Hippocampal formation (tissue), 2 donors: ENCODE results near the gene EFNA3.
A peak's percentile ranks its signal among the peaks of the same experiment; 100 is the strongest.

Experiments
- DNase-seq, 2 donors: peaks; one replicate each; lab custom pipeline; 2025; lab: John Stamatoyannopoulos, UW

Gene EFNA3

DNA sequence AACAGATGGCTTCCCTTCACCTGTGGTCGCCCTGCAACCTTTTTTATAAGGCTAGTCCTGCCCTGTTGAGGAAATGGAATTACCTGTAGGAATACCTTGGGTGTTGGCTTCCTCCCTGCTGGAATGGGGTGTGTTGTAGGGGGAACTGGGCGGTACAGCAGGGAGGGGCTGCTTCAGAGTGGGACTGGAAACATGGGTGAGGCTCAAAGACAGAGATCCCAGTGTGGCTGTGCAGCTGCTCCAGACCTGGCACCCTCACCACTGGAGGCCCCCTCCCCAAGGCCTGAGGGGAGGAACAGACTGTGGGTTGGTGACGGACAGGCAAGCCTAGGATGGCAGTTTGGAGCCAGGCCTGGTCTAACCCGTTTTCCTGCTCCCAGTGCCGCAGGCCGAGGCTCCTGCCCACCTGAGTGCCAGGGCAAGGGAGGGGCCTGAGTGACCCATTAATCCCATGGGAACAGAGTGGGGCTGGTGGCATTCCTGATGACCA lies 4.5 kb downstream of the EFNA3 start:
- DNase-seq = no peak

- DNase-seq = no peak
These were observed 5.5 kb downstream of the EFNA3 start for GRCh38 chr1:155083865-155084721.

- DNase-seq = peak; percentile 90 to 94
These were observed 6.3 kb downstream of the EFNA3 start for GRCh38 chr1:155084722-155085503.

DNA sequence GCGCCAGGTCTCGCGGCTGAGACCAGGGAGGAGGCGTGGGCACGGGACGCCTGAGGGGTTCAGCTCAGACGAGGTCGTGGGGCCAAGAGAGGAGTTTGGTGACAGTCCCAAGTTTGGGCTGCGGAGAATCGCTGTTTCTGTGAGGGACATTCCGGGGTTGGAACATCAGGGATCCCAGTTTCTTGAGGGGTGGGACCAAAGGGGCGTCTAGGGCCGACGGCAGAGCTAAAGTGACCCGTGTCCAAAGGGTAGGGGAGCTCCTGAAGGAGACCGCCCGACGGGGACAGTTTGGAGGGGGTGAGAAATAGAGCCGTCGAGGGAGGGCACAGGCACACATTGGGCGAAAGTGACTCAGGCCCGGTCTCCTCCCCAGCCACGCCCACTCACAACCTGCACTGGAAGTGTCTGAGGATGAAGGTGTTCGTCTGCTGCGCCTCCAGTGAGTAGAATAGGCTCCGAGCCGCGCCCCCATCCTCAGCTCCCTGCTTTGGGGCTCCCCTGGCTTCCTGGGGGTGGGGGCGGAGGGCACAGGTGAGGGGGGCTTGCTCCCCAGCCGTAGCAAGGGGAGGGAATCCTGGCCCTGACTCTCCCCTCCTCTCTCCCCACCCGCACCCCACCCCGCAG lies 7.0 kb downstream of the EFNA3 start:
- no peak for DNase-seq

DNA sequence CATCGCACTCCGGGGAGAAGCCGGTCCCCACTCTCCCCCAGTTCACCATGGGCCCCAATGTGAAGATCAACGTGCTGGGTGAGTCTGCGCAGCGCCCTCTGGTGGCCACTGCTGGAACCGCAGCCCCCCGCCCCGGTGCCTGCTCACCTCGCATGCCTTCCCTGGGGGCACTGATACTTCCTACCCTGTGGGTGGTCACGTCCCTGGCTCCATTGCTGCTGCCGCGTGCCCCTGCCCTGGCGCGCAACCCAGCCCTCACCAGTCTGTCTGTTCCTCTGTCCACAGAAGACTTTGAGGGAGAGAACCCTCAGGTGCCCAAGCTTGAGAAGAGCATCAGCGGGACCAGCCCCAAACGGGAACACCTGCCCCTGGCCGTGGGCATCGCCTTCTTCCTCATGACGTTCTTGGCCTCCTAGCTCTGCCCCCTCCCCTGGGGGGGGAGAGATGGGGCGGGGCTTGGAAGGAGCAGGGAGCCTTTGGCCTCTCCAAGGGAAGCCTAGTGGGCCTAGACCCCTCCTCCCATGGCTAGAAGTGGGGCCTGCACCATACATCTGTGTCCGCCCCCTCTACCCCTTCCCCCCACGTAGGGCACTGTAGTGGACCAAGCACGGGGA lies 7.6 kb downstream of the EFNA3 start:
- peak; percentile 14 to 36 for DNase-seq

DNA sequence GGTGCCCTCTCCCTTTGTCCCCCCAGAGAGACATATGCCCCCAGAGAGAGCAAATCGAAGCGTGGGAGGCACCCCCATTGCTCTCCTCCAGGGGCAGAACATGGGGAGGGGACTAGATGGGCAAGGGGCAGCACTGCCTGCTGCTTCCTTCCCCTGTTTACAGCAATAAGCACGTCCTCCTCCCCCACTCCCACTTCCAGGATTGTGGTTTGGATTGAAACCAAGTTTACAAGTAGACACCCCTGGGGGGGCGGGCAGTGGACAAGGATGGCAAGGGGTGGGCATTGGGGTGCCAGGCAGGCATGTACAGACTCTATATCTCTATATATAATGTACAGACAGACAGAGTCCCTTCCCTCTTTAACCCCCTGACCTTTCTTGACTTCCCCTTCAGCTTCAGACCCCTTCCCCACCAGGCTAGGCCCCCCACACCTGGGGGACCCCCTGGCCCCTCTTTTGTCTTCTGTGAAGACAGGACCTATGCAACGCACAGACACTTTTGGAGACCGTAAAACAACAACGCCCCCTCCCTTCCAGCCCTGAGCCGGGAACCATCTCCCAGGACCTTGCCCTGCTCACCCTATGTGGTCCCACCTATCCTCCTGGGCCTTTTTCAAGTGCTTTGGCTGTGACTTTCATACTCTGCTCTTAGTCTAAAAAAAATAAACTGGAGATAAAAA lies 8.4 kb downstream of the EFNA3 start:
- no peak for DNase-seq

DNA sequence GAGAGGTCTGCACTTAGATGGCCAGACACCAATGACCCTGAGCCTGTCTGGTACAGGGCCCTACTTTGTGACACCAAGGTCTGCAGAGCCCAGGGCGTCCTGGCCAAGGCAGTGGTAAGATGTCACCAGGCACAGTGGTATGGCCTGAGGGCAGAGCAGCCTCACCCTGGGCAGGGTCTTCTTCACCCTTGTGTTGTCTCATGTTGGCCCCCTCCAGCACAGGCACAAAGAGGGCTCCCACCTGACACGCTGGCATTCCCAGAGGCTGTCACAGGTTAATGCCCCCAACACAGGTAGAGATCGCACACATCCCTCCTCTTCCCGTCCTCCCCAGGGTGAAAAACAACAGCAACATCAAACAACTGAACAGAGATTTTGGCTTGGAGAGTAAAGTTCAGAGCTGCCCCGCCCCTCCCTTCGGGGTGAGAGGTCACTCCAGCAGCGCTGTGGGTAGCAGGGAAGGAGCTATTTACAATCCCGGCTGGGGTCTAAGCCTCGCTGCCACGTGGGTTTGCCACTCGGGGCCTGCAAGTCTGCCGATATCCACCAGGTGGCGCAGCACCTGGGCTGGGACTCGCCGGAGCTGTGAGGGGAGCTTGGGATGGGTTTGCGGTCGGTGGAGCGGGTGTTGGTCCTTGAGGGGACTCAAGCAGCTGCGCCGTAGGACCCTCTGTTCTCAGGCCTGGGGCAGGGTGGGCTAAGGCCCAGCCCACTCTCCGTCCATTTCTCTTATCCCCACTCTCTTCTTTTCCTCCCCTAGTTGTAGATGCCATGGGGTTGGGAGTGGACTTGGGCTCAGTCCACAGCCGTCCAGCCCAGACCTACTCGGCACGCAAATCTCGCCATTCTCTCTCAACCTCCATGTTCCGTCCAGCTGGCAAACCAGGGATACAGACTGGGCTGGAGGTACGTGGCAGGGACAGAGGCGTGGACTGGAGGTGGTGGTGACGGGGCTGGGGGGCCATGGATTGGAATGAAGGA lies 12.7 kb downstream of the EFNA3 start:
- DNase-seq = peak; percentile 34 to 65

GRCh38 chr1:155092131-155092530 lies 13.5 kb downstream of the EFNA3 start:
- no peak for DNase-seq

GRCh38 chr1:155092641-155093040 lies 14.0 kb downstream of the EFNA3 start:
- no peak for DNase-seq

DNA sequence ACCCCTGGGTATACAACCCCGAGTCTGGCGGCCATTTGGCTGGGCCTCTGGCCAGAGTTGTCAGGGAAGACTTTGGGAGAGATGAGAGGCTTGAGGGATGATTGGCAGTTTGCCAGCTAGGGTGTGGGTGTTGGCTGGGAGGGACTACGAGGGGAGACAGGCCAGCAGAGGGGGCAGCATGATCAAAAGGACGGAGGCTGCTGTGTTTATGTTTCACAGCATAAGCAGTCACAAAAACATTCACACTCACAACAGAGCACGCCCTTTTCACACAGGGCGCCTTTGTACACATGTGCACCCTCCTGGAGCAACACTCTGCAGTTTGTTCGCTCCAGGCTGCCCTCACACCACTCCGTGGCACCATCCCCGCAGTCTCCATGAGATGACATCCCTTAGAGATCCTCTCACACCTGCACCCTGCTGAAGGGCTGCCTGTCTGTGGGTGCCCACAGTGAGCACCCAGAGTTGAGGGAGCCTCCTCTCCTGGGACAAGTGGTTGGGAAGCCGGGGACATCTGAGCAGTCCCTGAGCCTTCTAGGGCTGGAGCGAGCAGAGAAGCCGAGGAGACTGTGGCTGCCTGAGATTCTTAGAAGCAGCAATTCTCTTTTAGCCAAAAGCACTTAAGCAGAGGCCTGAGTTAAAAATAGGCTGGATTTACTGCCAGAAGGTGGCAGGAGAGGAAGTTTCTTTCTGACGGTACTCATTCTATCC lies 15.4 kb downstream of the EFNA3 start:
- DNase-seq = peak; percentile 28 to 36

GRCh38 chr1:155094622-155094948 lies 15.9 kb downstream of the EFNA3 start:
- DNase-seq = no peak

DNA sequence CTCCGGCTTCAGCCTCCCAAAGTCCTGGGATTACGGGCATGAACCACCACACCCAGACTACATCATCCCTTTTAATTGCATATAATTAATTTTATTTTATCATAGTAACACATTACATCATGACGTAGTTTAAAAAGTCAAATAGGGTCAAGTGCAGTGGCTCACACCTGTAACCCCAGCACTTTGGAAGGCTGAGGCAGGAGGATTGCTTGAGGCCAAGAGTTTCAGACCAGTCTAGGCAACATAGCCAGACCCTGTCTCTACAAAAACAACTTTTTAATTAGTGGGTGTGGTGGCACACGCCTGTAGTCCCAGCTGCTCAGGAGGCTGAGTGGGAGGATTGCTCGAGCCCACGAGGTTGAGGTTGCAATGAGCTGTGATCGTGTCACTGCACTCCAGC lies 20.7 kb downstream of the EFNA3 start:
- DNase-seq = no peak

GRCh38 chr1:155103325-155103724 lies 24.7 kb downstream of the EFNA3 start:
- DNase-seq = no peak

- no peak for DNase-seq
These were observed 26.2 kb downstream of the EFNA3 start for GRCh38 chr1:155104605-155105534.

DNA sequence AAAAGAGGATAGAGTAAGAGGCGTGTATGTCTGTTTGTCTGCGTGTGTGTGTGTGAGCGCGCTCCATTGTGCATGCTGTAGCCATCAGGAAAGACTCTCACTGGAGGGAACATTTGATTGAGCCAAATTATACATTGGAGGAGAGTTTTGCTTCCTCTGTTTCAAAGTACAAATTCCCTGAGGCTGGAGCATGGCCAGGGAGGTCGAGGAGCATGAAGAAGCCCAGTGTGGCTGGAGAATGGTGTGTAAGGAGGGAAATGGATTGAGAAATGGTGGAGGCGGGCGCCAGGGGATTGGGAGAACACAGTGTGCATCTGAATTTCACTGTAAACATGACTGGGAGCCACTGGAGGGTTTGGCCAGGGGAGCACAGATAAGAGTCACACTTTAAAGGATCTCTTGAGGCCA lies 27.0 kb downstream of the EFNA3 start:
- no peak for DNase-seq

- no peak for DNase-seq
These were observed 28.2 kb downstream of the EFNA3 start for GRCh38 chr1:155106862-155107261.

GRCh38 chr1:155107309-155108264 lies 28.9 kb downstream of the EFNA3 start:
- no peak for DNase-seq
